GM18508 (cell line): ENCODE data around the gene GPC5.
"Not testable (repeated sequence)": the region's sequence is repeated elsewhere in the genome, so short reads cannot be mapped to it uniquely, and the experiment has no call there.

Source experiments
- ATAC-seq: cut with Tn5 transposase; IDR thresholded peaks from one replicate; pipeline ENCODE4 v1.9.1; 2021; ENCODE audit warnings: moderate number of reproducible peaks; ENCODE audit not compliant: insufficient read depth, unreplicated experiment

GPC5 gene

GRCh38 chr13:91632086-91632485 is 233.7 kb downstream of the GPC5 start:
- ATAC-seq, result no peak

- ATAC-seq, result no peak
Observed at GRCh38 chr13:91639330-91639729, 240.9 kb downstream of the GPC5 start.

- ATAC-seq, result no peak
Observed at GRCh38 chr13:91643394-91643793, 245.0 kb downstream of the GPC5 start.

- ATAC-seq, result no peak
Observed at GRCh38 chr13:91644806-91645205, 246.4 kb downstream of the GPC5 start.

GRCh38 chr13:91647361-91647990 is 249.1 kb downstream of the GPC5 start:
- ATAC-seq, result peak; percentile 47

- no peak for ATAC-seq
Observed at GRCh38 chr13:91648012-91648411, 249.6 kb downstream of the GPC5 start.

GRCh38 chr13:91649456-91649855 is 251.0 kb downstream of the GPC5 start:
- no peak for ATAC-seq

- ATAC-seq, result no peak
Observed at GRCh38 chr13:91652404-91653301, 254.2 kb downstream of the GPC5 start.

GRCh38 chr13:91655731-91656130 is 257.3 kb downstream of the GPC5 start:
- ATAC-seq, result no peak

GRCh38 chr13:91657283-91657682 is 258.9 kb downstream of the GPC5 start:
- no peak for ATAC-seq

- ATAC-seq, result no peak
Observed at GRCh38 chr13:91659256-91660075, 261.0 kb downstream of the GPC5 start.

- no peak for ATAC-seq
Observed at GRCh38 chr13:91660076-91660415, 261.6 kb downstream of the GPC5 start.

GRCh38 chr13:91661692-91662490 is 263.5 kb downstream of the GPC5 start:
- peak; percentile 43 for ATAC-seq

- ATAC-seq, result no peak
Observed at GRCh38 chr13:91664039-91664438, 265.6 kb downstream of the GPC5 start.

GRCh38 chr13:91667486-91667885 is 269.1 kb downstream of the GPC5 start:
- ATAC-seq, result no peak

GRCh38 chr13:91668866-91669495 is 270.6 kb downstream of the GPC5 start:
- no peak for ATAC-seq

GRCh38 chr13:91674347-91674746 is 275.9 kb downstream of the GPC5 start:
- not testable (repeated sequence) for ATAC-seq

GRCh38 chr13:91684746-91685145 is 286.3 kb downstream of the GPC5 start:
- ATAC-seq, result no peak

- ATAC-seq, result no peak
Observed at GRCh38 chr13:91690944-91691343, 292.5 kb downstream of the GPC5 start.

- ATAC-seq, result no peak
Observed at GRCh38 chr13:91693466-91693865, 295.0 kb downstream of the GPC5 start.
